ENCODE results near the gene FGB. TPM values are rescaled to one million over a fixed set of nuclear protein-coding genes. Genes with fewer than 3 reads are reported as not detected.

The FGB gene
- total and polyA plus RNA-seq, 2 experiments from 2014 or later = not detected

DNA sequence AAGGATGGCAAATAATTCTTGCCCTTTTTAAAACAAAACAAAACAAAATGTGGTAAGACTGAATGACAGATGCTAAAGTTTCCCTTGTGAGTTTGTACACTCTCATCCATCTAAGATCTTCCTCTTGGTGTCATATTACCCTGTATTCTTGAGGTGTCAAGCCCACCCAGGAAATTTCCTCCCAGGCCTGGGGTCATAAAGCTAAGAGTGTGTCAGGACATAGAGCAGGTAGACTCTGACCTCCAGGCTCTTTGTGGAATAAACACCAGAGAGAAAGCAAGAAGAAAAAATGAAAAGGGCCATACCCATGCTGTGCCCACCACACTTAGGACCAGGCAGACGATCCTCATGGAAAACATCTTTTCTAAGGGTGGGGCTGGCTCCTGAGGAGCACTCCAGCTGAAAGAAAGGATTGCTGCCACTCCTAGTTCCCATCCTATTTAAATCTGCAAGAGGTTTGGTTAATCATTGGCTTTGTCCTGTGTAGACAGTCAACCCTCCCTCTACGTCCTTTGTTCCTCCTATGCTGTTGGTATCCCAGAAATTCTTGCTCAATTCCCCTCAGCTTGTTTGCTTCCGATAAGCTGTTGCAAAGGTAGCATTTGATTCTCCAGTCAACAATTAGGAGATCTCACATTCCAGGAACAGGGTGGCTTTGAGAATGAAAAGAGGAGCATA is 27.7 kb downstream of the FGB start, which contains the start of gene FGA (continued):
- TF ChIP-seq, protein P1, sequence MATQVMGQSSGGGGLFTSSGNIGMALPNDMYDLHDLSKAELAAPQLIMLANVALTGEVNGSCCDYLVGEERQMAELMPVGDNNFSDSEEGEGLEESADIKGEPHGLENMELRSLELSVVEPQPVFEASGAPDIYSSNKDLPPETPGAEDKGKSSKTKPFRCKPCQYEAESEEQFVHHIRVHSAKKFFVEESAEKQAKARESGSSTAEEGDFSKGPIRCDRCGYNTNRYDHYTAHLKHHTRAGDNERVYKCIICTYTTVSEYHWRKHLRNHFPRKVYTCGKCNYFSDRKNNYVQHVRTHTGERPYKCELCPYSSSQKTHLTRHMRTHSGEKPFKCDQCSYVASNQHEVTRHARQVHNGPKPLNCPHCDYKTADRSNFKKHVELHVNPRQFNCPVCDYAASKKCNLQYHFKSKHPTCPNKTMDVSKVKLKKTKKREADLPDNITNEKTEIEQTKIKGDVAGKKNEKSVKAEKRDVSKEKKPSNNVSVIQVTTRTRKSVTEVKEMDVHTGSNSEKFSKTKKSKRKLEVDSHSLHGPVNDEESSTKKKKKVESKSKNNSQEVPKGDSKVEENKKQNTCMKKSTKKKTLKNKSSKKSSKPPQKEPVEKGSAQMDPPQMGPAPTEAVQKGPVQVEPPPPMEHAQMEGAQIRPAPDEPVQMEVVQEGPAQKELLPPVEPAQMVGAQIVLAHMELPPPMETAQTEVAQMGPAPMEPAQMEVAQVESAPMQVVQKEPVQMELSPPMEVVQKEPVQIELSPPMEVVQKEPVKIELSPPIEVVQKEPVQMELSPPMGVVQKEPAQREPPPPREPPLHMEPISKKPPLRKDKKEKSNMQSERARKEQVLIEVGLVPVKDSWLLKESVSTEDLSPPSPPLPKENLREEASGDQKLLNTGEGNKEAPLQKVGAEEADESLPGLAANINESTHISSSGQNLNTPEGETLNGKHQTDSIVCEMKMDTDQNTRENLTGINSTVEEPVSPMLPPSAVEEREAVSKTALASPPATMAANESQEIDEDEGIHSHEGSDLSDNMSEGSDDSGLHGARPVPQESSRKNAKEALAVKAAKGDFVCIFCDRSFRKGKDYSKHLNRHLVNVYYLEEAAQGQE (IDR thresholded peaks at IDR 0.05; ENCODE audit: unreplicated experiment) = no peak

- Histone ChIP-seq H3K27ac (ENCODE audit: low read depth) (no peak overlapping the region), H3K79me2 (replicated peaks; ENCODE audit: insufficient read depth) (no peaks in the 10 kb centered on the region), H3K9me2 (ENCODE audit: insufficient read depth) (no peaks in the 10 kb centered on the region), H3K4me2 (no peak overlapping the region), H3F3A (replicated peaks; ENCODE audit: low read depth) (no peaks in the 10 kb centered on the region), H4K20me1 (replicated peaks; ENCODE audit: insufficient read depth) (no peaks in the 10 kb centered on the region), H3K4me3 (no peak overlapping the region), H2AFZ (no peak overlapping the region), H3K4me1 (ENCODE audit: insufficient read depth) (no peaks in the 10 kb centered on the region), H3K27me3 (ENCODE audit: insufficient read depth) (no peaks in the 10 kb centered on the region), H3K36me3 (ENCODE audit: insufficient read depth) (no peaks in the 10 kb centered on the region)
- H3K27me3 Mint-ChIP-seq (ENCODE audit: insufficient read depth, low read depth, poor library complexity) = no peaks in the 10 kb centered on the region
- H3K9me3 Mint-ChIP-seq = no peaks in the 10 kb centered on the region
- H3K4me3 Mint-ChIP-seq = no peak overlapping the region
- peaks cover 8% of the 10 kb centered on the region for H3K4me1 Mint-ChIP-seq
- no peak overlapping the region for H3K27ac Mint-ChIP-seq
- DNase-seq (ENCODE audit: low spot score) (no peak), ATAC-seq (no peak)
- H3K36me3 Mint-ChIP-seq (ENCODE audit: low read depth) = no peaks in the 10 kb centered on the region
- no peak for TF ChIP-seq EZH2phosphoT487 (IDR thresholded peaks at IDR 0.05; ENCODE audit: unreplicated experiment)
- no peak for TF ChIP-seq JUNB (IDR thresholded peaks at IDR 0.05; ENCODE audit: unreplicated experiment)
- TF ChIP-seq STAT1 (IDR thresholded peaks at IDR 0.05; ENCODE audit: unreplicated experiment) = no peak
- TF ChIP-seq, protein P2, sequence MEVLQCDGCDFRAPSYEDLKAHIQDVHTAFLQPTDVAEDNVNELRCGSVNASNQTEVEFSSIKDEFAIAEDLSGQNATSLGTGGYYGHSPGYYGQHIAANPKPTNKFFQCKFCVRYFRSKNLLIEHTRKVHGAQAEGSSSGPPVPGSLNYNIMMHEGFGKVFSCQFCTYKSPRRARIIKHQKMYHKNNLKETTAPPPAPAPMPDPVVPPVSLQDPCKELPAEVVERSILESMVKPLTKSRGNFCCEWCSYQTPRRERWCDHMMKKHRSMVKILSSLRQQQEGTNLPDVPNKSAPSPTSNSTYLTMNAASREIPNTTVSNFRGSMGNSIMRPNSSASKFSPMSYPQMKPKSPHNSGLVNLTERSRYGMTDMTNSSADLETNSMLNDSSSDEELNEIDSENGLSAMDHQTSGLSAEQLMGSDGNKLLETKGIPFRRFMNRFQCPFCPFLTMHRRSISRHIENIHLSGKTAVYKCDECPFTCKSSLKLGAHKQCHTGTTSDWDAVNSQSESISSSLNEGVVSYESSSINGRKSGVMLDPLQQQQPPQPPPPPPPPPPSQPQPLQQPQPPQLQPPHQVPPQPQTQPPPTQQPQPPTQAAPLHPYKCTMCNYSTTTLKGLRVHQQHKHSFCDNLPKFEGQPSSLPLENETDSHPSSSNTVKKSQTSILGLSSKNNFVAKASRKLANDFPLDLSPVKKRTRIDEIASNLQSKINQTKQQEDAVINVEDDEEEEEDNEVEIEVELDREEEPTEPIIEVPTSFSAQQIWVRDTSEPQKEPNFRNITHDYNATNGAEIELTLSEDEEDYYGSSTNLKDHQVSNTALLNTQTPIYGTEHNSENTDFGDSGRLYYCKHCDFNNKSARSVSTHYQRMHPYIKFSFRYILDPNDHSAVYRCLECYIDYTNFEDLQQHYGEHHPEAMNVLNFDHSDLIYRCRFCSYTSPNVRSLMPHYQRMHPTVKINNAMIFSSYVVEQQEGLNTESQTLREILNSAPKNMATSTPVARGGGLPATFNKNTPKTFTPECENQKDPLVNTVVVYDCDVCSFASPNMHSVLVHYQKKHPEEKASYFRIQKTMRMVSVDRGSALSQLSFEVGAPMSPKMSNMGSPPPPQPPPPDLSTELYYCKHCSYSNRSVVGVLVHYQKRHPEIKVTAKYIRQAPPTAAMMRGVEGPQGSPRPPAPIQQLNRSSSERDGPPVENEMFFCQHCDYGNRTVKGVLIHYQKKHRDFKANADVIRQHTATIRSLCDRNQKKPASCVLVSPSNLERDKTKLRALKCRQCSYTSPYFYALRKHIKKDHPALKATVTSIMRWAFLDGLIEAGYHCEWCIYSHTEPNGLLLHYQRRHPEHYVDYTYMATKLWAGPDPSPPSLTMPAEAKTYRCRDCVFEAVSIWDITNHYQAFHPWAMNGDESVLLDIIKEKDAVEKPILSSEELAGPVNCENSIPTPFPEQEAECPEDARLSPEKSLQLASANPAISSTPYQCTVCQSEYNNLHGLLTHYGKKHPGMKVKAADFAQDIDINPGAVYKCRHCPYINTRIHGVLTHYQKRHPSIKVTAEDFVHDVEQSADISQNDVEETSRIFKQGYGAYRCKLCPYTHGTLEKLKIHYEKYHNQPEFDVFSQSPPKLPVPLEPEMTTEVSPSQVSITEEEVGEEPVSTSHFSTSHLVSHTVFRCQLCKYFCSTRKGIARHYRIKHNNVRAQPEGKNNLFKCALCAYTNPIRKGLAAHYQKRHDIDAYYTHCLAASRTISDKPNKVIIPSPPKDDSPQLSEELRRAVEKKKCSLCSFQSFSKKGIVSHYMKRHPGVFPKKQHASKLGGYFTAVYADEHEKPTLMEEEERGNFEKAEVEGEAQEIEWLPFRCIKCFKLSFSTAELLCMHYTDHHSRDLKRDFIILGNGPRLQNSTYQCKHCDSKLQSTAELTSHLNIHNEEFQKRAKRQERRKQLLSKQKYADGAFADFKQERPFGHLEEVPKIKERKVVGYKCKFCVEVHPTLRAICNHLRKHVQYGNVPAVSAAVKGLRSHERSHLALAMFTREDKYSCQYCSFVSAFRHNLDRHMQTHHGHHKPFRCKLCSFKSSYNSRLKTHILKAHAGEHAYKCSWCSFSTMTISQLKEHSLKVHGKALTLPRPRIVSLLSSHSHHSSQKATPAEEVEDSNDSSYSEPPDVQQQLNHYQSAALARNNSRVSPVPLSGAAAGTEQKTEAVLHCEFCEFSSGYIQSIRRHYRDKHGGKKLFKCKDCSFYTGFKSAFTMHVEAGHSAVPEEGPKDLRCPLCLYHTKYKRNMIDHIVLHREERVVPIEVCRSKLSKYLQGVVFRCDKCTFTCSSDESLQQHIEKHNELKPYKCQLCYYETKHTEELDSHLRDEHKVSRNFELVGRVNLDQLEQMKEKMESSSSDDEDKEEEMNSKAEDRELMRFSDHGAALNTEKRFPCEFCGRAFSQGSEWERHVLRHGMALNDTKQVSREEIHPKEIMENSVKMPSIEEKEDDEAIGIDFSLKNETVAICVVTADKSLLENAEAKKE (CRISPR knock-in tag; IDR thresholded peaks at IDR 0.05) = no peak
- no peak for TF ChIP-seq POLR2AphosphoS5 (IDR thresholded peaks at IDR 0.05; ENCODE audit: low read depth)
- TF ChIP-seq, protein P3, sequence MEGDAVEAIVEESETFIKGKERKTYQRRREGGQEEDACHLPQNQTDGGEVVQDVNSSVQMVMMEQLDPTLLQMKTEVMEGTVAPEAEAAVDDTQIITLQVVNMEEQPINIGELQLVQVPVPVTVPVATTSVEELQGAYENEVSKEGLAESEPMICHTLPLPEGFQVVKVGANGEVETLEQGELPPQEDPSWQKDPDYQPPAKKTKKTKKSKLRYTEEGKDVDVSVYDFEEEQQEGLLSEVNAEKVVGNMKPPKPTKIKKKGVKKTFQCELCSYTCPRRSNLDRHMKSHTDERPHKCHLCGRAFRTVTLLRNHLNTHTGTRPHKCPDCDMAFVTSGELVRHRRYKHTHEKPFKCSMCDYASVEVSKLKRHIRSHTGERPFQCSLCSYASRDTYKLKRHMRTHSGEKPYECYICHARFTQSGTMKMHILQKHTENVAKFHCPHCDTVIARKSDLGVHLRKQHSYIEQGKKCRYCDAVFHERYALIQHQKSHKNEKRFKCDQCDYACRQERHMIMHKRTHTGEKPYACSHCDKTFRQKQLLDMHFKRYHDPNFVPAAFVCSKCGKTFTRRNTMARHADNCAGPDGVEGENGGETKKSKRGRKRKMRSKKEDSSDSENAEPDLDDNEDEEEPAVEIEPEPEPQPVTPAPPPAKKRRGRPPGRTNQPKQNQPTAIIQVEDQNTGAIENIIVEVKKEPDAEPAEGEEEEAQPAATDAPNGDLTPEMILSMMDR (conservative IDR thresholded peaks at IDR 0.05; ENCODE audit: low read depth in 2 of 2) = no peak
- TF ChIP-seq ZNF331 (CRISPR knock-in tag; IDR thresholded peaks at IDR 0.05; ENCODE audit: low read depth) = no peak
- TF ChIP-seq, protein P1 (IDR thresholded peaks at IDR 0.05; ENCODE audit: unreplicated experiment) = no peak
- TF ChIP-seq ZNF114 (CRISPR knock-in tag; IDR thresholded peaks at IDR 0.05) = no peak
Observed at GRCh38 chr4:154591890-154592289, 29.1 kb downstream of the FGB start.

Data from GM23338 (cell line).